ELF-1 (cell line): ENCODE measurements around the gene FAM163B.
"Not testable (repeated sequence)": the region's sequence is repeated elsewhere in the genome, so short reads cannot be mapped to it uniquely, and the experiment has no call there.

Experiments
- DNase-seq: peaks from one replicate; pipeline ENCODE4 v3.0.0-alpha.2; 2016; ENCODE audit warnings: low read depth, low spot score

Gene FAM163B

DNA sequence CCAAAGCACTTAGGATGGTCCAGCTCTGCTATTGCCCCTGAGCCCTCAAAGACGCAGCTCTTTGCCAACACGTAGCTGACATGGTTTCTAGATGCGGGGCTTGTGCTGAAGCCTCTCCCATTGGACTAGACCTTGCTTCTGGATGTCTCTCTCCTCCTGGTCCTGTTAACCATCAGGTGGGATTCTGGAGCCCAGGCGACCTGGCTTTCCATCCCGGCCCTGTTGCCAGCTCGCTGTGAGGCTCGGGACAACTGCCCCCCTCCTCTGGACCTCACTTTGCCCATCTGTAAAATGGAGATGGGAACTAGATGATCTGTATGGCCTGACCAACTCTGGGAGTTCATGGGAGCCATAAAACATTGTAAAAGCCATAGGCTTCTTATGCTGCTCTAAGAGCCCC lies 31.0 kb upstream of the FAM163B start:
- DNase-seq: no peak

DNA sequence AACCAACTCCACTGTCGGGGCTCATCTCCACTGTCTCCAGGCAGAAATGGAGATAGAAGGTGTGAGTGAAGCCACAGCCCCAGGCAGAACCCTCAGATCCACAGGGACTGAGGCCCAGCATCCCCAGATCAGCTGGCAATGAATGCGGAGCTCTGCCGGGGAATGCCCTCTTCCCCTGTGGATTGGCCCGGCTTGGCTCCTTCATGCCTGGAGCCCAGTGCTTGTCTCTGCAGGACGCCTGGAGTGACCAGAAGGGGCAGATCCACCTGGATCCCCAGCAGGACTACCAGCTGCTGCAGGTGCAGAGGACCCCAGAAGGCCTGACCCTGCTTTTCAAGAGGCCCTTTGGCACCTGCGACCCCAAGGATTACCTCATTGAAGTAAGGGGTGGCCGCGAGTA lies 30.4 kb upstream of the FAM163B start:
- no peak for DNase-seq

DNA sequence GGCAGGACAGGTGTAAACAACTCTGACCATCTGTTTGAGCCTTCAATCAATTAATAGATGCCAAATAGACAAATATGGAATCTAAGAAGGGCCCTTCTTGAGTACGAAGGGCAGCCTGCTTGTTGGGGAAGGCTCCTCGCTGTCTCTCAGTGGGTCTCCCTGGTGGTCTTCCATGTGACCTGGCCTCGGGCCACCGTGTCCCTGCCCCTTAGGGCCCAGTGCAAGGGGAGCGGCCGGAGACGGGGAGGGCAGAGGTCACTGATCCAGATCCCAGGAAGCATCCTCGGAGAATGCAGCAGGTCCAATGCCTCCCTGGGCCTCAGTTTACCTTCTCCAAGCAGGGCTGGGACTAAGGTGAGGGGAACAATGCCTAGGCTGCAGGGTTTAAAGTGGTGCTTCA lies 29.5 kb upstream of the FAM163B start:
- DNase-seq: no peak

DNA sequence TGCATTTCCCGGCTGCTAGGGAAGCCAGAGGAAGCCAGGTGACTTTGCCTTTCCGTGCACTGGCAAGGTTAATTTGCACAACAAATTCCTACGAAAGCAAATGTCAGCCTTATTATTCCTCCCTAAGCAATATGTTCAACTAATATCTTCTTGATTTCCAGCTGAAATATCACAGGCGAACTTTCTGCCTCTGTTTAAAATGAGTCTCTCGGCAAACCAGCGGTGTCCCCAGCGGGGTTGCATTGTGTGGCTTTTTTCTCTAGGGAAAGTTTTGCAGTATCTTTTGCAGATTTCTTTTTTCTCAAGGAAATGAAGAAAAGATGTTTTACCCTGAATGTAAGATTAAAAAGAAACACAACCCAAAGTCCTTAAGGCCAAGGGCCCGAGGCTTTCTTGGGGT lies 28.9 kb upstream of the FAM163B start:
- no peak for DNase-seq

DNA sequence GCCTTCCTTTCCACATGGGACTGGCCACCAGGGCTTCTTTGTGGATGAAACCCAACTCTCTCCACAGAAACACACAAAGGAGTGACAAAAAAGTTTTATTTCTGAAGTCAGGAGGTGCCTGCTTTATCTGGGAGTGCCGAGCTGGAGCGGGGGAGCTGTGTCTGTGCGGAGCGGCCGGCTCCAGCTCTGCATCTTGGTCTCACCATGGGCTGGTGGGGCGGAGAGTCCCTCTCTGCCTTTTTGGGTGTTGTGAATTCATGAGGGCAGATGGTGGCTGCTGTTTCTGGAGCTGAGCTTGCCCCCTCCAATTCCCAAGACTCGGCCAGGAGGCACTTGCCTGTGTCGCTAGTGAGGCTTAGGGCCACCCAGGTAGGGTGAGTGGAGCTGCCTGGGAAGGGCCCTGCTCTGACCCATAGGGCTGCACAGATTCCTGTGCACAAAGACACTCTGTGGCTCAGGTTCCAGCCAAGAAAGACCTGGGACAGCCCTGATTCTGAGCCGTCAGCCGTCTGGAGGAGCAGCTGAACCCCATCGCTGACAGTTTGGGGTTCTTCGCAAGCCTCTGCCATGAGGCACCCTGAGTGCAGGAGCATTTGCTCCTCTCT lies 28.4 kb upstream of the FAM163B start:
- DNase-seq: no peak

DNA sequence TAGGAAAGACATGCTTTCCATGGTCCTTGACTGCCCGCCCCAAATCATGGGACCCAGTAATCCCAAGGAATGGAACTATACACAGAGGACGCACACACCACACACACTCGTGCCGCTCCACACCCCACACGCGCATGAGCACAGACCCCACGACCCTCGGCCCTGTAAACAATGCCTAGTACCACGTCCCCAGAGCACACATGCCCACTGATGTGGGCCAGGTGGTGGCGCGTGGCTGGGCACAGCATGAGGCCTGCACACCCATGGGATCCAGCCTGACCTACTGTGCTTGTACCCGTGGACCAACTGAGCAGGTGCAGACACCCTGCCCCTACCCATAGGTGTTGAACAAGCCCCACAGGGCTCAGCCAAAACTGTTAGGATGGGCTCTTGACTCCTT lies 27.7 kb upstream of the FAM163B start:
- DNase-seq: no peak

DNA sequence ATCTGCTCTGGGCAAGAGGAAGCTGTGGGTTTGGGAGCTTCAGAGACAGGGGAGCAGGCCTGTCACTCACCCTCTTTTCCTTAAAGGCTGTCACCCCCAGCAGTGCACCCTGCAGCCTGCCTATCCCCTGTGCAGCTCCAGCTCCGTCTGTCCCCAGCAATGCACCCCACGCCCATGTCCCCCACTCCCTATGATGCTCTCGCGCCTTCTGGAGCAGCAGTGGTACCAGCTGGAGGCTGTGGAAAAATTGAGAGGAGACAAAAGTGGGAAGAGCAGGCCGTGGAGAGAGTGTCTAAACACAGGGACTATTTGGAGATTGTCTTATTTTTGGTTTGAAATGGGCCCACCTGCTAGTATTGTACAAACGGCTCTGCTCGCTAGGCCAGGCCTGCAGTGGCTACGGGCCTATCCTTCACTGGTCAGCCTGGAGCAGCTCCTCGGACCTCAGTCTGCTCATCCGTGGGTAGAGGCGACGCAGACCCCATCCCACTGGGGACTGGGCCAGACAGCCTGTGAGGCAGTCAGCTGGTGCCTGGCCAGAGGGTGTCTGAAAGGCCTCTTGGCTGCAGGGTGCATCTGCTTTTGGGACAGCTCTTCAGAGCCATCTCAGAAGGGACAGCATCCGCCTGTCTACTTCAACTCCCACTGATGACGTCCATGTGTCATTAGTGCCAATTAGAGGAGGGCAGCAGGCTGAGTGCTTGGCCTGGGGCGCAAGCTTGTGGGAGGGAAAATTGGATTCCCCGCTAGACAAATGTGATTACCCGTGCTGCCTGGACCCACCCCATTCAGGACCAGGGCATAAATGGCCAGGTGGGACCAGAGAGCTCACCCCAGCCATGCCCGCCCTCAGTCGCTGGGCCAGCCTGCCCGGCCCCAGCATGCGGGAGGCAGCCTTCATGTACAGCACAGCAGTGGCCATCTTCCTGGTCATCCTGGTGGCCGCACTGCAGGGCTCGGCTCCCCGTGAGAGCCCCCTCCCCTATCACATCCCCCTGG lies 26.6 kb upstream of the FAM163B start, which contains the start of gene DBH:
Gene DBH, plus strand, starts transcription at position 831 of the 999 bp plus-strand sequence. Its CDS starts 9 bp downstream, at position 840.
- no peak for DNase-seq

DNA sequence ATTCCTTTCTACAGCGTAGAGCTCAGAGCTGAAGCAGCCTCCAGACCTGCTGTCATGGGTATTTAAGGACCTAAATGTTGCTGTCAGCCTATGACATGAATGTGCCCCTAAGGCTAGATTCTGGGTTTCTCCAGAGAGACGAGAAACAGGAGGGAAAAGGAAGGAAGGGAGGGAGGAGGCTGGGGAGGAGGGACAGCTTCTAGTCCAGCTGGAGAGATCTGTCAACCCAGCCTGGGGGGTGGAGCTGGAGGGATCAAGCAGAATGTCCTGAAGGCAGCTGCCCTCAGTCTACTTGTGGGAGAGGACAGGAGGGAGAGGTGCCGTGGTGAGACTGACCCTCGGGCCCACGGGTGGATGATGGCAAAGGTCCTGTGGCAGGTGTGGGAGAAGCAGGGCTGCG lies 25.9 kb upstream of the FAM163B start:
- DNase-seq: peak; percentile 43

DNA sequence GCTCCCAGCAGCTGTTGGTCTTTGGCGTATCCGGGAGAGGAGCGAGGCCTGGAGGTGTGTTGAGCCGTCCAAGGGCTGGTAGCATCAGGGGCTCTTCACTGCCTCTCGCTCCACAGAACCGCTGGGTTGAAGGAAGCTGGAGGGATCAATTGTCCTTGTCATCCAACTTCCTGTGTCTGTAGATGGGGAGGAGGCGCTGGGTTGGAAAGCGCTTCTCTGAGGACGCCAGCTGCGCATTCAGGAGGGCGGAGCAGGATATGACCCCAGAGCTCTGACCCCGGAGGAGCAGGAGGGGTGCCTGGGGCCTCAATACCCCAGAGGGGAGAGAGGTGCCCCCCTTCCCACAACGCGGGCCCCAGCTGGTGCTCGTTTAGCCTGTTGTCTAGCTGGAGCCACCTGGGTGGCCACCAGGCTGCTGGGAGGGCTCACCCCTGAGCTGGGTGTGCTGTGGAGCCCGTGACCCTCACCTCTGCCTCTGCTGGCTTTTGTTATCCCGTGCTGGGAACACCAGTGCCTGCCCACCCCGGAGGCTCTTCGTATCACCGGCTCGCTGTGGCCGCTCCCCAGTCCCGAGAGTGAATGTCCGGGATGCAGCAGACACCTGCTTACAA lies 25.0 kb upstream of the FAM163B start:
- DNase-seq: peak; percentile 31

DNA sequence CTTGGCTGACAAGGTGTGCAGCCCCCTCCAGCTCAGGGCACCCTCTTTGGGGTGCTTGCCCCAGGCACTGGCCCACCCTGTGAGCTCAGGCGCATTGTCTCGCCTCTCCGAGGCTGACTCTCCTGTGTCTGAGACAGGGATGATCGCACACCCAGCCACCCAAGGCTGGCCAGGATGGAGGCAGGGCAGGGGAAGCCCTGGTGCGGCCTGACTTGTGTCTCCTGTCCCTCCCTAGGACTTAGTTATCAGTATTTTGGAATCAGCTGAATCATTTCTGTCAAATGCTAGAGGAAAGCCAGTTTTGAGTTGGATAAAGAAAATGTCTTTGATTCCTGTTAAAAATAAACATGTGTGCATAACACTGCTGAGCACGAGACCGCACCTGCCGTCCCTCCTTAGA lies 24.5 kb upstream of the FAM163B start:
- DNase-seq: no peak

DNA sequence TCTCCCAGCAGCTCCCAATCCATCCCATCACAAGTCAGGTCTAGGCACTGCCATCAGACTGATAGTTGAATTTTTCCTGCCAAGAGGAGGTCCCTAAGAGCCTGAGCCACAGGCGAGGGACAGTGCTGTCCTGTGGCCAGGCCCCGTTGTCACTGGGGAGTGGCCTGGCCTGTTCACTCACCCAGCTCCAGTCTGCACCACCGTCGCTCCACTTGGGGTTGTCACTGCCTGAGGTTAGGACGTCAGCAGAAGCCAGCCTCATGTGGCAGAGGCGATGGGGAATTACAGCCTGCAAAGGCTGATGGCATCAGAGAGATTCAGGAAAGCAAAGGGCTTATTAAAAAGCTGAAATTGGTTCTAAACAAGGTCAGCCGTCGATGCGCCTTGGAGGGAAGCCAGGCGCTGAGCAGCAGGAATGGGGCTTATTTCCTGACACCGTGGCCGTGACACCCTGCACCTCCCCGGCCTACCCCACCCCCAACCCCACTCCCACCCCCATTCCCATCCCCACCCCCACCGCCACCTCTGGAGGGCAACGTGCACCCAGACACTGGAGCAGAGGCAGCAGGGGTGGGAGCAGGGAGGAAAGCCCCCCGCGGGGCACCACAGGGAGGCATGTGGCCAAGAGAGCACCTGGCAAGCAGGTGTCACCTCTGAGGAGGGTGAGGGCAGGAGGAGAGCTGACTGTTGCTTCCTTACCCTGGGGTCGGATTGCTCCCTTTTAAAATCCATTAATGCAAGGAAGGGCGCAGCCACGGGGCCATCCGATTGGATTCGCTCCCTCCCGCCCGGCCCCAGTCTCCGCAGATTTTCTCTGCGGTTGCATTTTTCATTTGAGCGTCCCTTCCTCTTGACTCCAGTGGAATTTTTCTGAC lies 23.9 kb upstream of the FAM163B start:
- no peak for DNase-seq

DNA sequence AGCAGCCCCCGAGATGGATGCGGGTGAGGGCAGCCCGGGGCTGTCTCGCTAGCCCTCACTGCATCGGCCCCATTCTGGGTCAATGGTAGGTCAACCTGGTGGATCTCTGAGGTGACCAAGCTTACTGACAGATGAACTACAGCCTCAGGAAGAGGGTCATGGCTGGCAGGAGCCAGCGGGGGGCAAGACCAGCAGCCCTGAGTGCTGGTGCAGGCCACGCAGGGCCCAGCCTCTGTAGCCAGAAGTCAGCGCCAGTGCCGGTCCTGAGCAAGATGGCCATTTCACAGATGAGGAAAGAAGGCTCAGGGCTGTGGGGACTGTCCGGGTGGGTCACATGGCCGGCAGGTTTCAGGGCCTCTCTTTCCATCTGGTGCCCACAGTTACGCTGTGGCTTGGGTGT lies 21.9 kb upstream of the FAM163B start:
- DNase-seq: no peak

DNA sequence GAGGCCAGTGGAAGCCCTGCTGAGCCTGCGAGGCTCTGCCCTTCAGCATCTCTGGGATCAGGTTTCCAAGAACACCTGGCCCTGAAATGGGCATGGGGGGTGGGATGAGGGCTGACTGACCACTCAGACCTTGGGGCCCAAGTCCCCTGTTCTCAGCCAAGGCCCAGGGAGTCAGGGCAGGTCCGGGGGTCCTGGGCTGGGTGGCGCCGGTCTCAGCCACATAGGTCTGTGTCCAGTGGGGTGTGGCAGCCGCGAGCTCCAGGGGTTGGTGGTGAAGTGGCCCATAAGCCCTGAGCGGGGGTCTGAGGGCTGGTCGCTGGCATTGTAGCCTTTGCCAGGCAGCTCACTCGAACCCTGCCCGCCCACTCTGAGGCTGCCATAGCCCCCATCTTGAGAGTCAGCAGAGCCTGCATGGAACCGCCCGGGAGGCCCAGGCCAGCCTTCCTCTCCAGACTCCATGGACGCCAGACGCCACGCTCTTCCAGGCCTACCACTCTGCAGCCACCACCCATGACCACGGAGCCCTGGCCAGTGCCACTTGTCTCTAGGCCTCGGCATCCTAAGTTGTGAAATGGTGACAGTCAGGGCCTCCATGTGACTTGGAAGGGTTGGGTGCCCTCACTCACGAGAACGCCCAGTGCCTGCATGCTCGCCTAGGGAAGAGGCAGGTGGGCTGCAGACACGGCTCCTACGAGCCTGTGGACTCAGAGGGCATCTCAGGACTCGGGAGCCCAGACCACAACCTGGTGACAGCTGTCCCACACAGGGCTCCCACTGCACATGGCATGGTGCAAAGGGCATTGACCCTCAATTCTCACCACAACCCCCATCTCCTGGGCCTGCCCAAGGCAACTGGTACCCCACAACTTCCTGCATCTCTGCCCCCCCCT lies 20.3 kb upstream of the FAM163B start:
- no peak for DNase-seq

DNA sequence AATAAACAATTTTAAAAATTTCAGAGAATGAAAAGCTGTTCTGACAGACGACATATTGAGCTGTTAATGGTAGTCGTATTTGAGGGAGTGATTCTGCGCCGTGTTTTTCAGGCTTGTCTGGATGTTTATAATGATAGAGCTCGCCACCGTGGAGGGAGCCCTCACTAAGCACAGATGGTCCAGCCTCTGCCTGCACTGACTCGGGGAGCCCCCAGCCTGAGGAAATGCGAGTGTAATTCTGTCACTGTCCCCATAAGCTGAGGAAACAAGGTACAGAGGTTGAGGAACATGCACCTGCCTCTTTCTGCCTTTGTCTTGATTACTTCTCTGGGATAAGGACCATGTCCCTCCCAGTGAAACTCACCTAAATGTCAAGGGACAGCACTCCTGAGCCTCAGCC lies 19.6 kb upstream of the FAM163B start:
- no peak for DNase-seq

DNA sequence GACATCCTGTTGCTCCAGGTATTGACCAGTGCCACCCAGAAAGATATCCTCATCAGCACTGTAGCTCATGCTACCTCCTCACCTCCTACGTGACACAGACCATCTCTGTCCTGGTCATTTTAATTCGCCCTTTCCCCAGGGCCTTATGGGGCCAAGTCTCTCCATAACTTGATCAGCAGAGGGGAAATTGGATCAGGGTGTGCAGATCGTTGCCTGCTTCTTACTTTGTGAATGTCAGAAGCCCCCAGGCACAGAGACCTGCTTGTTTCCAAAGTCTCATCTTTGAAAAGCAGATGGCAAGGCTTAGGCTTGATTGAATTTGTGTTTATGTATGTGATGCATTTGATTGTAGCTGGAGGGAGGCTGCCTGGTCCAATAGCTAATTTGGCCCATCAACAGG lies 18.2 kb upstream of the FAM163B start:
- DNase-seq: no peak

DNA sequence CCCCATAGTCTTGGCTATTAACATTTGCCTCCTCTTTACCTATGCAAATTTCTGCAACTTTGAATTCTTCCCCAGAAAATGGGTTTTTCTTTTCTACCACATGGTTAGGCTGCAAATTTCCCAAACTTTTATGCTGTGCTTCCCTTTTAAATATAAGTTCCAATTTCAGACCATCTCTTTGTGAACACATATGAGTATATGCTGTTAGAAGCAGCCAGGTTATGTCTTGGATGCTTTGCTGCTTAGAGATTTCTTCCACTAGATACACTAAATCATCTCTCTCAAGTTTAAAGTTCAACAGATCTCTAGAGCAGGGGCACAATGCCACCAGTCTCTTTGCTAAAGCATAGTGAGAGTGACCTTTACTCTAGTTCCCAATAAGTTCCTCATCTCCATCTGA lies 16.8 kb upstream of the FAM163B start:
- not testable (repeated sequence) for DNase-seq

DNA sequence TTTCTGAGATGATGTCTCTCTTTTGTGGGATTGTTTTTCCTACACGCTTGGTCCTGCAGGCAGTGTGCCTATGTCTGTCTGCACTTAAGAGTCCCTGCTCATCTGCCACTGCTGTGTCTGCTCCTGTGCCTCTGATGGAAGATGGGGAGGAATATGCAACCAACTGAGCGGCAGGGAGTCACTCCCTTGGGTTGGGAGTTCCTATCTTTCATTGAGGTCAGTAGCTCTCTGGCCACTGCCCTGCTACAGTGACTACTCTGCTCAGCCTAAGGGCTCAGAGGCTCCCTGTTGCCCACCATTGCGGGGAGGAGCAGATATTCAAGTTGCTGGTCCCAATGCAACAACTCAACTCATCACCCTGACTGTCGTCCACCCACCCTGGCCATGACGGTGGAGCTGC lies 13.4 kb upstream of the FAM163B start:
- no peak for DNase-seq

DNA sequence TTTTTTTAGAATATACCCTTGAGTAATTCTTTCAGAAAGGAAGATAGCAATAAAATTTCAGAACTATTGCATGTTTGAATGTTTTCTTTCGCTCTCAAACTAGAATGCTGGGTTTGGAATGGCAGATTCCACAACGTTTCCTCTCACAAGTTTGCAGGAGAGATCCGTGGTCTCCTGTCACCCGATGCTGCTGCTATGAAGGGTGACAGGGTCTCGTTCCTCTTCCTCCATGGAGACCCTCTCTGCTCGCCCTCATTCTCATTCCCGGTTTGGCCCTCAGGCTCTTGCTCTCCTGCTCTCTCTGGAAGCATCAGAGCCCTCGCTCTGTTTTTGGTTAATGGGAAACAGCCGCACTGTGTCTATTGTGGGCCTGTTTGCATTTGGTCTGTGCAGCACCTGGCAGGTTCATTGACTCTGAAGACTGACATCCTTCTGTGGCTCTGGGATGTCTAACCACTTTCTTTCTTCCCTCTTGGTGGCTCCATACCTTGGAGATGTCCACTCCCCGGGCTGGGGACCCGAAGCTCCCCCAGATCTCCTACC lies 12.6 kb upstream of the FAM163B start:
- DNase-seq: no peak

DNA sequence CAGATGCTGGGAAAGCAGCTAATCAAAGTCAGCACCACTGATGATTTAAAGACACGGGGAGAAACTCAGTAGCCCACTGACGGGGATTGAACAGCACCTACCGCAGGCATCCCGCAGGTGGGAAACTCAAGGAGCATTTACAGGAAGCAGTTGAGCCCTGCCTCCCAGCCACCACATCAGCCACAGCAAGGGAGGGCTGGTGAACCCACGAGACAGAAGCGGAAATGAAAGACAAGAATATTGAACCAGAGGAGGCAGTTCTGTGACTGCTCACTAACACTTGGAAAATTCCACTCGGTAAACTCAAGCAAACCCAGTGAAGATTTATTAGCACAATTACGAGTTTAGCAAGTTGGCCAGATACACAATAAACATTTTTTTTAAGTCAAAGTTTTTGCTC lies 10.6 kb upstream of the FAM163B start:
- no peak for DNase-seq

DNA sequence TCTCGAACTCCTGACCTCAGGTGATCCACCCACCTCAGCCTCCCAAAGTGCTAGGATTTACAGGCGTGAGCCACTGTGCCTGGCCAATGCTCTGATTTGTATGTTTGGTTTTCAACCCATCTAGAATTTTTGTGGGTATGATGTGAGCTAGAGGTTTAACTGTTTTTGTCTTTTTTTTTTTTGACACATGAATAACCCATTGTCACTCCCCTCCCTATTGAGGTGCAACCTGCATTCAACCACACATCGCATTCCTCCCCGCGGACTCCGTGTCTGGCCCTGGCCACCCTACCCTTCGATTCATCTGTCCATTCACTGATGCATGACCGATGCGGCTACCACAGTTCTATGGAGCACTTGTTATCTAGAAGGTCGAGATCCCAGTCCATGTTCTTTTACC lies 9.5 kb upstream of the FAM163B start:
- no peak for DNase-seq
